HG03571 (cell line): ENCODE results near the gene GABRP.

ENCODE experiments used
- ATAC-seq: cut with Tn5 transposase; IDR thresholded peaks from one replicate; pipeline ENCODE4 v1.9.1; 2021; ENCODE audit not compliant: unreplicated experiment

Gene GABRP

DNA sequence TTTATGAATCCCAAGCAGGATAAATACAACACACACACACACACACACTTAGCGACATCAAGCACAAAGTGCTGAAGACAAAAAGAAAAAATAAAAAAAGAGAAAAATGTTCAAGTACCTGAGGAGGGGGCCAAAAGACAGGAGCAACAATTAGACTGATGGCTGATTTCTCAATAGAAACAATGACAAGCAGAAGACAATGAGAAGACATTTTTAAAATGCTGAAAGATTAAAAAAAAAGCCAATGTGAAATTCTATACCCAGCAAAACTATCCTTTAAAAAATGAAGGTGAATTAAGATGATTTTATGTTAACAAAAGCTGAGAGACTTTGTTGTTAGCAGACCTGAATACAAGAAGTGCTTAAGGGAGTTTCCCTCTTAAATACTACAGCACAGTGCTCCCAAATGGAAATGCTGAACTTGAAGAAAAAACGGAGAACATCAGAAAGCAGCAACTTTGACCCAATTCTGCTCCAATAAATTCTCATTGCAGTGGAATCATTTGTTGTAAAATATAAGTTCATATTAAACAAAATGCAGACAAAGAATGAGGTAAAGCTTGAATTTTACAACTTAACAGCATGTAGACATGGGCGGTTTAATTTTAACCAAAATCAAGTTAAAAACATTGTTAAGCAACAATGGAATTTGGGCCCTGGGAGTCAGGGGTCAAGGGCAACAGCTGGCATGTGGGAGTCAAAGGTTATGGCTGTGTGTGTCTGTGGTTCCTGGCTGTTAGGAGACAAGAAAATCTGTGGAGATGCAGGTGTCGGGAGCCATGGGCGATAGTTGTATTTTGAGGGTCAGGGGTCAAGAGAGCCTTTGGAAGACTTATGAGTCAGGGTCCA, 77.5 kb downstream of the GABRP start:
- ATAC-seq, result no peak

DNA sequence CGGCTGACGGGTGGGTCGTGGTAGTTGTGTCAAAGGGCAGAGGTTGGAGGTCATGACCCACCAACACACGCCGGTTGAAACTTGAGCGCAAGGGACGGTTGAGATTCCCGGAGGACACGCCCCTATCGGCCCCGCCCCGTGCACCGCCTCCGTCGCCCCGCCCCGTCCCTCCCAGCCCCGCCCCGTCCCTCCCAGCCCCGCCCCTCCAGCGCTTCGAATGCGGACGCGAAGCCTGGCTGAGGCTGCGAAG, 78.1 kb downstream of the GABRP start:
- ATAC-seq, result no peak

DNA sequence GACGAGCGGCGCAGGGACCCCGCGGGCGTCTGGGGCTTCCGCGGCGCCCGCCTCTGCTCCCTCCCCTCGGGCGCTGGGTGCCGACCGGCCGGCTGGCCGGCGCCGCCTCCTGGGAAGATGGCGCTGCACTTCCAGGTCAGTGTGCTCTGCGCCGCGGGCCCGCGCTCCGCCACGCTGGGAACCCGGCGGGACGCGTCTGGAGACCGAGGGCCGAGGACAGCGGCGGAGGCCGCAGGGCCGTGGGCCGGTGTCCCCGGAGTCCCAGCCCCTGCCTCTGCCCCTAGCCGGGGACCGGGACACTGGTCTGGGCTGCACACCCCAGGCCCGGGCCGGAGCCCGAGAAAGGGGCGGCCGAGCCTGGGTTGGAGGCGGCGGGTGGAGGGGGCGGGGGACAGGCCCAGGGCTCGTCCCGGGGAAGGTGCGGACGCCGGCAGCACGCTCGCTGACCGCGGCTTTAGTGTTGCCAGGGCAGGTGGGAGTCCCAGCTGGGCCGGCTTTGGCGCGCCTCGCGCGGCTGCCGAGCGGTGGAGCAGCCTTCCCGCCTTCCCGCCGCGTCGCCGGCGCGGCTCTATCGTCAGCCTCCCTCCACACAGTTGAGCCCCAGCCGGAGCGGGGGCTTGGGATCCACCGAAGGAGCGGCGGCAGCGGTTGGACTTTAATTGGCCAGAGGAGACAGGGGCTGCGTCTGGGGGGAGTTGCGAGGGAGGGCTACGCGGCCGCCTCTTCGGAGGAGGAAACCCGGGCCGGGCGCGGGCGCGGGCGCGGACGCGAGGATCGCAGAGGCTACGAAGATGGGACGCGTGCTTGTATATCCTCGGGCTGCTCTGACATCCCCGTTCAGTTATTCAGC, 78.6 kb downstream of the GABRP start, which contains the start of gene RANBP17:
Gene RANBP17, plus strand, starts transcription at position 102 of the 850 bp plus-strand sequence.
- ATAC-seq, result no peak

- ATAC-seq, result no peak
Observed at GRCh38 chr5:170863646-170864045, 80.1 kb downstream of the GABRP start.
